ENCODE data around the gene CACNG7.

CACNG7 gene

GRCh38 chr19:53983457-53984289 is 74.6 kb downstream of the CACNG7 start:
- FAIRE-seq = no peak

- no peak for FAIRE-seq
Observed at GRCh38 chr19:53985863-53986262, 76.8 kb downstream of the CACNG7 start.

GRCh38 chr19:53988981-53989380 is 79.9 kb downstream of the CACNG7 start:
- FAIRE-seq = no peak

- FAIRE-seq = no peak
Observed at GRCh38 chr19:53989600-53990533, 80.8 kb downstream of the CACNG7 start.

- FAIRE-seq = no peak
Observed at GRCh38 chr19:53991224-53992113, 82.4 kb downstream of the CACNG7 start, which contains the start of gene CACNG6. CACNG6 (plus strand) TSS chr19:53991637; CDS start chr19:53992878, 1,241 bp downstream.

DNA sequence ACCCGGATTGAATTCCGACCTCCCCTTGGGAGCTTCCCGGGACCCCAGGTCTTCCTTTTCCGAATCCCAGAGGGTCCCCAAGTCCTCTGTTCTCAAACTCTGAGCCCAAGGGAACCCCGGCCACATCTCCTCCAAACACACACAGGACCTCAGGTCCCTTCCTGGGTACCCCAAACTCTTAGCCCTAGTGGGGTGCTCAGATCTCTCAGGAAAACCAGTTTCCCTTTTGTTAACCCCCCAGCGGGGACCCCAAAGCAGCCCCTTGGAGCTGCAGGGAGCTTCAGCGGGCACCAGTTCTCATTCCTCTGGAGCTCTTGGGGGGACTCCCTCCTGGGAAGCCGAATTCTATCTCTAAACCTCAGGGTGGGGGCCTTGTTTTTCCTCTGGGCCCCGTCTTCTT is 83.1 kb downstream of the CACNG7 start:
- no peak for FAIRE-seq

GRCh38 chr19:53992815-53993214 is 83.7 kb downstream of the CACNG7 start:
- no peak for FAIRE-seq

DNA sequence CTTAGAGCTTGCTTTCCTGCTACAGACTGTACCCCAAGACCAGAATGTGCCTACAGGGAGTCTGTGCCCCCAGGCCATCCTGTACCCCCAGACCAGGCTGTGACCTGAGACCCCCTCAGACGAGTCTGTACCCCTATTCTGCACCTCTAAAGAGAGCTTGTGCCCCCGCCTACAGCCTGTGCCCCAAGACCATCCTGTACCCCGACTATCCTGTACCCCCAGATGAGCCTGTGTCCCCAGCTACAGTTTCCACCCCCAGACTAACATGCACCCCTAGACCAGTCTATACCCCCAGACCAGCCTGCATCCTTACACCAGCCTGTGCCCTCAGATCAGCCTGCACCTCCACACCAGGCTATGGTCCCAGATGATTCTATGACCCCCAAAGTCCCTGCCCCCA is 84.4 kb downstream of the CACNG7 start:
- FAIRE-seq = no peak
